GM19239 (cell line): Measurements from ENCODE around the gene ELF5.

Experiments used
- DNase-seq: peaks from one replicate; pipeline ENCODE4 v3.0.0; 2011; ENCODE audit warnings: low spot score; ENCODE audit not compliant: insufficient read length
- FAIRE-seq: peaks from 2 replicates; lab custom pipeline; 2011; peaks lifted over from hg19 to GRCh38; lab: Jason Lieb, UNC

Gene ELF5

DNA sequence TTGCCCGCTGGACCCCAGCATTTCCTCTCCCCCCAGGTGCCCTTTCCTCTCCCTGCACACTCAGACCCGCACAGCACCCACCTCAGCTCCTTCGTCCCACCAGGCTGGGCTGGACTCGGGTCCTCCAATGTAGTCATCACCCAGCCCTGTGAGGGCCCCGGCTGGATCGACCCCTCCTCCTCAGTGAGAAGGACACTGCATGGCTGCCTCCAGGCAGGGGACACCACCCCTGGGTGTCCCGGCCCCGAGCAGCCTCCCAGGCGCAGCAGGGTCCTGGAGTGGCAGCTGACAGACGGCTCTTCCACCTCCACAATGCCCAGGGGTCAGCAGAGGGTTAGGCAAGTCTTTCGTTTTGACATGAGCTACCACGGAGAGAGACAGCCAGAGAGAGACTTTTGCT, 11.1 kb upstream of the ELF5 start:
- DNase-seq (no peak), FAIRE-seq (no peak)

- FAIRE-seq = no peak
- no peak for DNase-seq
Observed at GRCh38 chr11:34523053-34523452, 9.5 kb upstream of the ELF5 start.

DNA sequence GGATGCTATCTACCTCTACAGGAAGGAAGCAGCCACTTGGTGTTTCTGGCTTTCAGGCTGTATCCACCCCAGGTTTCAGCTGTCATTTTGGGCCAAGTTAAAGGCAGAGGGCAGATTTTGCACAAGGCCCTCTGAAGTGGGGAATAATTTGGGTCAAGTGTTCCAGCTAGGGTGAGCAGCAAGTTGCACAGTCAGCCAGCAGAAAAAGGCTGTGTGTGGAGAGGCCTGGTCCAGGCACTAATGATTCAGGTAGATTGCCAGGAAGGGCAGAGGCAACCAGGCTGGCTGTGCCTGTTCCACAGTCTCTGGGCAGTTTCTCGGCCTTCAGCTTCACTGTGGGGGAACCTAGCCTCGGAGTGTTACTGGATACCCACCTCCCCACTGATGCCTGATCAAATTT, 8.6 kb upstream of the ELF5 start:
- no peak for DNase-seq
- FAIRE-seq = no peak

- FAIRE-seq (no peak), DNase-seq (no peak)
Observed at GRCh38 chr11:34521265-34521664, 7.7 kb upstream of the ELF5 start.

DNA sequence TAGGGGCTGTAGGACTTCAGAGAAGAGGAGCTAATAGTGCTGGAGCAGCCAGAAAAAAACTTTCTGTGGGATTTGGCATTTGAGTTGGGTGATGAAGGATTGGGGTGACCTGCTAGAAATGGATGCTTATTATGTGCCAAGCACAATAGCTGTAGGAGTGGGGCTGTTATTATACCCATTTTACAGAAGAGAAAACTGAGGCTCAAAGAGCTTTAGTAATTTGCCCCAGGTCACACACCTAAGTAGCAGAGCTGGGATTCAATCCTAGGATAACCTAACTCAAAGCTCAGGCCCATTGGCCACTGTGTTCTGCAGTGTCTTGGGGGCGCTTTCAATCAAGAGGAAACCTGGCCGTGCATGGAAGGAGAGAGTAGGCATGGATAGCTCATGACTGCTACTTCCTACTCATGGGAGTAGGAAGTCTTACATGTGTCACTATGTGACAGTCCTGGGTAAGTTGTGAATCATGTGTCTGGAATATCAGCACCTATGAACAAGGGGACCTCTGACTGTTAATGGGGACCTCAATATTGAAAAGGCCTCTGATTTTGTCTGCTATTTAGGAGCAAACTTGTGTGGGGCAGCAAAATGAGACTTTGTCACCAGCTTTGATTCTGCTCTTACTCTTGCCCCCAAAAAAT, 6.1 kb upstream of the ELF5 start:
- FAIRE-seq (no peak), DNase-seq (no peak)

- FAIRE-seq (no peak), DNase-seq (no peak)
Observed at GRCh38 chr11:34516247-34517040, 2.9 kb upstream of the ELF5 start.

GRCh38 chr11:34514597-34514996, 1.0 kb upstream of the ELF5 start:
- DNase-seq = no peak
- no peak for FAIRE-seq

GRCh38 chr11:34512840-34513681, 533 bp downstream of the ELF5 start:
- peak; percentile 83 for FAIRE-seq
- peak; percentile 60 for DNase-seq

- FAIRE-seq (no peak), DNase-seq (no peak)
Observed at GRCh38 chr11:34510673-34511072, 2.9 kb downstream of the ELF5 start.

DNA sequence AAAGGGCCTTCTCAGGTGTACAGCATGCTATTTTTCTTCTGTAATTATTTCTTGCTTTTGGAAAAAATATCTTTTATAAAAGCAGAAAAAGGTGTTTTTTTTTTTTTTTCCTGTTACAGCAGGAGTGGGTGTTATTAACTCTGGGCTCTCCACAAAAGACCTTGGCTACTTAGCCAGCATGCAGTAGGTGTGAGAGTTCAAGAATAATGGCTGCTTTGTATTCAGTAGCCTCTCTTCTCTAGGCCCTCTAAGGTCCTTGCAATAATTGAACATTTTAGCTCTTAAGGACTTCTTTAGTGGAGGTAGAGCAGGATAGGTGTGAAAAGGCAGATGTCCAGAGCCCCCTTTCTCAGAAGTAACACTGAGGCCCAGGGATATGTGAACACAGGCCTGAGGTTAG, 3.4 kb downstream of the ELF5 start:
- no peak for FAIRE-seq
- no peak for DNase-seq

DNA sequence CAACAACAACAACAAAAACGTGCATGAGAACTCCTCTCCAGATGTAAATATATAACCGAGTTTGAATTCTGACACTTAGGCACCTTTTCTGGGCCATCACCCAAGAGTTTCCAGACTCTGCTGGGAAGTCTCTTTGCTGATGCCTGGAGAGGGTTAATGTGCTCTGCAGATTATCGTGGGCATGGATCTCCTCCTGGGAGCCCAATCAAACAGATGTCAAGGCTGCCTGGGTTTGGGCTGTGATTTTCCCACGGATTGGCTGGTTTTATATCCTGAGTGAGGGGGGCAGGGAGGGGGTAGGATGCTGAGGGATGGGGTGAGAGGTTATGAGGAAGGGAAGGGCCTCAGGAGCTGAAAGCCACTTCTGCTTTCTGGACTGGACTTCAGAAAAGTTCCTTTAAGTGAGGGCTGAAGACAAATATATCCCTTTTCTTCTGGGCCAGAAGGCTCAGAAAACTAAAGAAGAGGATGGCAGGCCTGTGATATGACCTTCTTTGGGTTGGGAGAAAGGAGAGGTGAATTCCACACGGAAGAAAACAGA, 4.2 kb downstream of the ELF5 start:
- FAIRE-seq (no peak), DNase-seq (no peak)

GRCh38 chr11:34508524-34508923, 5.1 kb downstream of the ELF5 start:
- FAIRE-seq = no peak
- no peak for DNase-seq

- FAIRE-seq = no peak
- DNase-seq = no peak
Observed at GRCh38 chr11:34507610-34508009, 6.0 kb downstream of the ELF5 start.

DNA sequence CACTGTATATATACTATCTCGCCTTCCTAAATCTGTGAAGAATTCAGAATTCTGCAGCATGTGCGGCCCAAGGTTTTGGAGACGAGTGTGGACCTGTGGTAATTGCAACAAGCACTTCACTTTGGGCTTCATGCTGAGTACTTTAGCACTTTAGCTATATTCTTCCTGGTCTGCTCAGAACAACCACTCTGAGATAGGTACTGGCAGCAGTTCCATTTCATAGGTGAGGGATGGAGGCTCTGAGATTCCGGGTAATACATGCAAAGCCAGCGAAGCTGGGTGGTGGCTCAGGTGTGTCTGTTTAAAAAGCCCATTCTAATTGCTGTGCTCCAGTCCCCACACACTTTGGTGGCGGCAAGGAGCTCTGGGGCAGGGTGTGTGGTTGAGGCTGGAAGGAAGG, 6.4 kb downstream of the ELF5 start:
- no peak for FAIRE-seq
- DNase-seq = no peak

- FAIRE-seq = no peak
- DNase-seq = no peak
Observed at GRCh38 chr11:34505874-34506273, 7.7 kb downstream of the ELF5 start.

DNA sequence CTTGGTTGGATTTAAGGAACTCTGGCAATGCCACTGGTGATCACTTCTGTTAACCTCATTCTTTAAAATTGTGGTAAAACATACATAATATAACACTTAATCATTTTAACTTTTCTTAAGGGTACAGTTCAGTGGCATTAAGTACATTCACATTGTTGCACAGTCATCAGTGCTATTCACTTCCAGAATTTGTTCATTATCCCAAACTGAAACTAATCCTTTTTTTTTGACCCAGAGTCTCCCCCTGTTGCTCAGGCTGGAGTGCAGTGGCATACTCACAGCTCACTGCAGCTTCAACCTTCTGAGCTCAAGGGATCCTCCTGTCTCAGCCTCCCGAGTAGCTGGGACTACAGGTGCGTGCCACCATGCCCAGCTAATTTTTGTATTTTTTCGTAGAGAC, 10.6 kb downstream of the ELF5 start:
- FAIRE-seq = no peak
- no peak for DNase-seq

GRCh38 chr11:34501949-34502348, 11.6 kb downstream of the ELF5 start:
- DNase-seq = no peak

GRCh38 chr11:34501500-34501899, 12.1 kb downstream of the ELF5 start:
- FAIRE-seq (no peak), DNase-seq (no peak)

More at GRCh38 chr11:34501949-34502348, 11.6 kb downstream of the ELF5 start:
- FAIRE-seq = no peak

GRCh38 chr11:34499719-34500500, 13.7 kb downstream of the ELF5 start:
- no peak for DNase-seq
- FAIRE-seq = no peak
